Measurements from ENCODE around the gene CDH3. TPM values are rescaled to one million over a fixed set of nuclear protein-coding genes. Genes with fewer than 3 reads are reported as not detected.

CDH3 gene
- polyA plus RNA-seq, 2 of the 4 experiments (the other 2 are of a cell fraction) = 0.08 to 0.25 TPM

DNA sequence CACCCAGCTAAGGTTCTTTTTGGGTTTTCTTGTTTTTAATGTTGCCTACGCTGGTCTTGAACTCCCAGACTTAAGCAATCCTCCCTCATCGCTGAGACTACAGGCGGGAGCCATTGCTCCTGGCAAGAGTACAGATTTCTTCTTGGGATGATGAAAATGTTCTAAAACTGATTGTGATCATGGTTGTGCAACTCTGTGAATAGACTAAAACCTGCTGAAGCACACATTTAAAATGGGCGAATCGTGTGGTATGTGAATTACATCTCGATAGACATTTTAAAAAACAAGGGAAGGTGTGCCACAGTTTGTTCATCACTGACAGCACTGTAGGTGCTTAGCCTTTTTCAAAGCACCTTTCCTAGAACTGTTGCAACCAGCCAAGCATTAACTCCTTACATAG, 48.8 kb upstream of the CDH3 start:
- Histone ChIP-seq H3K4me3 (no peak overlapping the region), H3K4me1 (no peaks in the 10 kb centered on the region), H3K27ac (no peak overlapping the region), H3K4me2 (no peak overlapping the region), H3K9me3 (peaks cover 25% of the 10 kb centered on the region)
- TF ChIP-seq FOSL2 (IDR thresholded peaks at IDR 0.05) = no peak
- no peak for TF ChIP-seq FOSL2 (CRISPR knock-in tag; IDR thresholded peaks at IDR 0.05)
- TF ChIP-seq, protein P1, sequence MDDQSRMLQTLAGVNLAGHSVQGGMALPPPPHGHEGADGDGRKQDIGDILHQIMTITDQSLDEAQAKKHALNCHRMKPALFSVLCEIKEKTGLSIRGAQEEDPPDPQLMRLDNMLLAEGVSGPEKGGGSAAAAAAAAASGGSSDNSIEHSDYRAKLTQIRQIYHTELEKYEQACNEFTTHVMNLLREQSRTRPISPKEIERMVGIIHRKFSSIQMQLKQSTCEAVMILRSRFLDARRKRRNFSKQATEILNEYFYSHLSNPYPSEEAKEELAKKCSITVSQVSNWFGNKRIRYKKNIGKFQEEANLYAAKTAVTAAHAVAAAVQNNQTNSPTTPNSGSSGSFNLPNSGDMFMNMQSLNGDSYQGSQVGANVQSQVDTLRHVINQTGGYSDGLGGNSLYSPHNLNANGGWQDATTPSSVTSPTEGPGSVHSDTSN (IDR thresholded peaks at IDR 0.05) = no peak
- no peak for TF ChIP-seq KDM5A (IDR thresholded peaks at IDR 0.05)
- TF ChIP-seq POLR2AphosphoS2 (conservative IDR thresholded peaks at IDR 0.05; ENCODE audit: low read length) = no peak
- no peak for TF ChIP-seq CHD2 (IDR thresholded peaks at IDR 0.05; ENCODE audit: low read length, partially characterized antibody)
- no peak for TF ChIP-seq ZSCAN20 (CRISPR knock-in tag; IDR thresholded peaks at IDR 0.05)
- TF ChIP-seq, protein P2, sequence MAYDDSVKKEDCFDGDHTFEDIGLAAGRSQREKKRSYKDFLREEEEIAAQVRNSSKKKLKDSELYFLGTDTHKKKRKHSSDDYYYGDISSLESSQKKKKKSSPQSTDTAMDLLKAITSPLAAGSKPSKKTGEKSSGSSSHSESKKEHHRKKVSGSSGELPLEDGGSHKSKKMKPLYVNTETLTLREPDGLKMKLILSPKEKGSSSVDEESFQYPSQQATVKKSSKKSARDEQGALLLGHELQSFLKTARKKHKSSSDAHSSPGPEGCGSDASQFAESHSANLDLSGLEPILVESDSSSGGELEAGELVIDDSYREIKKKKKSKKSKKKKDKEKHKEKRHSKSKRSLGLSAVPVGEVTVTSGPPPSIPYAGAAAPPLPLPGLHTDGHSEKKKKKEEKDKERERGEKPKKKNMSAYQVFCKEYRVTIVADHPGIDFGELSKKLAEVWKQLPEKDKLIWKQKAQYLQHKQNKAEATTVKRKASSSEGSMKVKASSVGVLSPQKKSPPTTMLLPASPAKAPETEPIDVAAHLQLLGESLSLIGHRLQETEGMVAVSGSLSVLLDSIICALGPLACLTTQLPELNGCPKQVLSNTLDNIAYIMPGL (CRISPR knock-in tag; IDR thresholded peaks at IDR 0.05; ENCODE audit: borderline replicate concordance) = no peak
- no peak for TF ChIP-seq ZNF302 (CRISPR knock-in tag; IDR thresholded peaks at IDR 0.05)
- ATAC-seq (no peak), FAIRE-seq (no peak), DNase-seq (ENCODE audit: low read depth in 1 of 2, low spot score in 1 of 2) (no peak)
- CTCF ChIA-PET = interaction anchor here (1.3 kb wide), 1 partner anchor 68 kb away, joined by 5 read pairs; no protein-coding TSS in a partner anchor
- 62% methylated on average over 6 of the region's 6 CpGs for whole genome bisulfite sequencing (ENCODE audit: missing lambda C conversion rate)
- POLR2A ChIA-PET = no interaction called here

- H3K9me3 ChIP-seq = peaks cover 12% of the 10 kb centered on the region; the same call in 2 of the 3 replicates
- ATAC-seq (no peak), FAIRE-seq (no peak), DNase-seq (ENCODE audit: low read depth in 1 of 2, low spot score in 1 of 2) (no peak)
- H3K4me2 ChIP-seq = no peak overlapping the region
- ChIA-PET POLR2A (no interaction called here), CTCF (interaction anchor here (0.7 to 1.6 kb wide), 5 partner anchors 9 to 278 kb away, joined by 3 to 7 read pairs (median 4); no protein-coding TSS in a partner anchor)
- no peak overlapping the region for H3K4me3 ChIP-seq
- no peak for TF ChIP-seq CEBPB (IDR thresholded peaks at IDR 0.05)
- no peak for TF ChIP-seq BCL3 (IDR thresholded peaks at IDR 0.05)
- no peak for TF ChIP-seq HEYL (CRISPR knock-in tag; IDR thresholded peaks at IDR 0.05)
- TF ChIP-seq NPAS2 (CRISPR knock-in tag; IDR thresholded peaks at IDR 0.05; ENCODE audit: borderline replicate concordance) = no peak
- no peak for TF ChIP-seq ZSCAN20 (CRISPR knock-in tag; IDR thresholded peaks at IDR 0.05)
- TF ChIP-seq ZNF302 (CRISPR knock-in tag; IDR thresholded peaks at IDR 0.05) = no peak
- H3K4me1 ChIP-seq = no peaks in the 10 kb centered on the region
- no peak overlapping the region for H3K27ac ChIP-seq
- WGBS (ENCODE audit: missing lambda C conversion rate) = 60% methylated on average over 1 of the region's 1 CpG
These were observed 45.5 kb upstream of the CDH3 start for GRCh38 chr16:68599586-68599985.

DNA sequence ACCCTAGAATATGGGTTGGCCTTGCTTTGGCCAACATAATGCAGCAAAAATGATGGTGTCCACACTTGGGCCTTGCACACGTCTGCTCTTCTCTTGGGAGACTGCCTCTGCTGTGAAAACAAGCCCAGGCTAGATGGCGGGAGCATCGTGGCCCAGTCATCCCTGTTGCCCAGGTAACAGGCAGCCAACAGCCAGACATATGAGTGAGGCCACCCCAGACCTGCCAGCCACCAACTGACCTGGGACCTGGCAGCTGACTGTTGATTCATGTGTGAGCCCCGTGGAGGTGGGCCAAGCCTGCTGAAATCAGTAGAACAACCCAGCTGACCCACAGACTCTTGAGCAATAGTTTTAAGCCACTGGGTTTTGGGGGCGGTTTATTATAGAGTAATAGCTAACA, 39.4 kb upstream of the CDH3 start:
- 41% methylated on average over 5 of the region's 5 CpGs for WGBS (ENCODE audit: missing lambda C conversion rate)
- Histone ChIP-seq H3K4me2 (no peak overlapping the region), H3K27ac (no peak overlapping the region), H3K9me3 (0 out of 3 replicates have a peak, but pooled peaks cover 6% of the 10 kb centered on the region), H3K4me1 (no peaks in the 10 kb centered on the region), H3K4me3 (no peak overlapping the region)
- ATAC-seq = no peak
- no peak for FAIRE-seq
- CTCF ChIA-PET = interaction anchor here (0.6 kb wide), 1 partner anchor 412 kb away, joined by 4 read pairs; no protein-coding TSS in a partner anchor
- TF ChIP-seq EP300 (IDR thresholded peaks at IDR 0.05) (no peak), RNF2 (IDR thresholded peaks at IDR 0.05; ENCODE audit: borderline replicate concordance, low read depth) (no peak), POLR2A (IDR thresholded peaks at IDR 0.05; ENCODE audit: low read length) (no peak), ZC3H11A (IDR thresholded peaks at IDR 0.05) (no peak), HOXB13 (CRISPR knock-in tag; IDR thresholded peaks at IDR 0.05; ENCODE audit: low read depth) (no peak), RCOR1 (IDR thresholded peaks at IDR 0.05; ENCODE audit: low read depth, low read length) (no peak)
- DNase-seq (ENCODE audit: low read depth in 1 of 2, low spot score in 1 of 2) = no peak
- POLR2A ChIA-PET = no interaction called here
